ENCODE measurements around the gene RAD50. TPM values are rescaled to one million over a fixed set of nuclear protein-coding genes. Genes with fewer than 3 reads are reported as not detected.
"Not testable (repeated sequence)": the region's sequence is repeated elsewhere in the genome, so short reads cannot be mapped to it uniquely, and the experiment has no call there.

The RAD50 gene
- total and polyA plus RNA-seq, 7 donors: 6.0 to 34.6 (median 20.0) TPM

DNA sequence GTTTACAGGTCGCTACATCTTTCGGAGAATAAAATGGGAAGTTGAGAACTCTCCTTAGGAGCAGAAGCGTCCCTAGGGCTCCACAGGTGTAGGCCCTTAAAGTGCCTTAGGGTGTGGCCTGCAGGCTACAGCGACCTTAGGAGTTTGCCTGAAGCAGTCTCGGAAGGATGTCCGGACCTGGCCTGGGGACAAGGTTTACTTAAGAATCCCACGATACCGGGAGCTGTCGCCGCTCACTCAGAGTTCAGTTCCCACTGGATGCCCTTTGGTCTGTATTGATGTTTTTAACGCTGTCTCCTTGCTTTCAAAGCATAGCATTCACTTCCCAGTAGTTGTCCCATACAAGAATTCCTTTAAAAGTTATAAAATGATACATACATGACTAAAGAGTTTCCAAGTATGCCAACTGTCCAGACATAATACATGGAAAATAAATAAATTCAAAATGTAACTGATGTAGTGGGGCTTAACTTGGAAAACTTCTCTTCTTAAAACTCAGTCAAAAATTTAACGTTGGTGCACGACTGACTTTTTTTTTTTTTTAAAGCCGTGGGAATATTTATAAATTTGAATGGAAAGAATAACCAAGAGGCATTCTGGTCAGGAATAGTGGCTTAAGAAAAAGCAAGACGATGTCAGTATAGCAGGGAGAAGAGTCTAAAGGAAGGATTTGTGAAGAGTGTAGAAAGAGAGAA is 848 bp downstream of the RAD50 start:
- Histone ChIP-seq H3K36me3 (peaks cover 0 to 16% (median 3%) of the 10 kb centered on the region in 4 donors), H3K27me3 (no peaks in the 10 kb centered on the region), H3K9me3 (no peaks in the 10 kb centered on the region), H3K27ac (peak overlapping the region; percentile 89 to 92 (median 91)), H3K4me3 (peak overlapping the region; percentile 51 to 80 (median 75)), H3K4me1 (peaks cover 0 to 21% (median 19%) of the 10 kb centered on the region in 4 donors)
- DNase-seq: peak; percentile 71
- 5 to 6% methylated on average over 15 of the region's 15 CpGs for WGBS, 2 donors
- TF ChIP-seq POLR2A (IDR thresholded peaks at IDR 0.05) (no peak), POLR2AphosphoS5 (IDR thresholded peaks at IDR 0.05) (peak in 1 of 4 donors; percentile 3)
- intact Hi-C loops (cut with DNase I): loop anchor here (5.0 kb wide), 3 partner anchors 60 to 310 kb away; partner anchors contain the start of genes GDF9 and UQCRQ

DNA sequence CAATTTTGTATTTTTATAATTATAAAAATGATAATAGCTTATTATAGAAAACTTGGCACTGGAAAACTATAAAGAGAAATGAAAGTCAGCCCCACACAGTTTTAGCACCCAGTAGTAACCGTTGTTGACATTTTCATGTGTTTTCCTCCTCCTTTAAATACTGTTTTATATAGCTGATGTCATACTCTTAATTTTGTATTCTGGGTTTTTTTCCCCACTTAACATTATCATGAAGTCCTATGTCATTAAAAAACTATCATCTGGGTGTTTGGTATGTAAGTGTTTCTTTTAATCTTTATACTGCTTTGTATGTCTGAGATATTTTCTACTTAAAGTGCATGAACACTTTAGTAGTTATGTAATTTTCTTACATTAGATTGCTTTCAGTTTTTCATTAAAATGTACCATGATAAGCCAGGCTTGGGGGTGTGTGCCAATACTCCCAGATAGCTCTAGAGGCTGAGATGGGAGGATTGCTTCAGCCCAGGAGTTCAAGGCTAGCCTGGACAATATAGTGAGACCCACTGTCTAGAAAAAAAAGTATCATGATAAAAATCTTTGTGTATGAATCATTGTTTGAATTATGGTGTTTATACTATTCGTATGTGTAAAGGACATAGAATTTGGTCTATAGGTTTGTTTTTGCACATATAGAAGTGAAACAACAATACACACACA is 2.7 kb downstream of the RAD50 start:
- DNase-seq: no peak
- TF ChIP-seq EP300 (IDR thresholded peaks at IDR 0.05): no peak
- no peak for TF ChIP-seq POLR2AphosphoS5 (IDR thresholded peaks at IDR 0.05)
- no peak for TF ChIP-seq POLR2A (IDR thresholded peaks at IDR 0.05)
- no peak for TF ChIP-seq CTCF (IDR thresholded peaks at IDR 0.05)
- peaks cover 0 to 21% (median 19%) of the 10 kb centered on the region in 4 donors for H3K4me1 ChIP-seq
- peaks cover 0 to 35% (median 6%) of the 10 kb centered on the region in 4 donors for H3K36me3 ChIP-seq
- 84 to 85% methylated on average over 2 of the region's 2 CpGs for WGBS, 2 donors
- H3K4me3 ChIP-seq: no peak overlapping the region
- no peaks in the 10 kb centered on the region for H3K27me3 ChIP-seq
- H3K27ac ChIP-seq: no peak overlapping the region
- intact Hi-C loops (cut with DNase I): loop anchor here (5.0 kb wide), 3 partner anchors 62 to 308 kb away; partner anchors contain the start of genes GDF9 and UQCRQ
- no peaks in the 10 kb centered on the region for H3K9me3 ChIP-seq

DNA sequence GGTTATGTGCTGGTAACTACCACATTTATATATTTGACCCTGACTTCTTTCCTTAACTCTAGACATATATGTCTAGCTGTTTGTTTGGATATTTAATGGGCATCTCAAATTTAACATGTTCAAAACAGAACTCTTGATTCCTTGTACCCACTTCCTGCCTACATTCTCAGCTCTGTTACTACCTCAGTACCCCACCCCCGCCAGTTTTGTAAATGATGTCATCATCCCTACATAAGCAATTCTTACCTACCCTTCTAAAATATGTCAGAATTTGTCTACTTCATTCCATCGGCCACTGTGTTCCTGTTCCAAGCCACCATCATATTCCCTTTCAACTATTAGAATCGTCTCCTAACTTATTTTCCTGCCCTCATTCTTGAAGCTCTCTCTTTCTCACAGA is 4.8 kb downstream of the RAD50 start:
- intact Hi-C loops (cut with DNase I): no loop called here
- Histone ChIP-seq H3K27me3 (no peaks in the 10 kb centered on the region), H3K36me3 (peaks cover 0 to 52% (median 8%) of the 10 kb centered on the region in 4 donors), H3K9me3 (no peaks in the 10 kb centered on the region), H3K4me1 (peaks cover 0 to 21% (median 19%) of the 10 kb centered on the region in 4 donors), H3K27ac (no peak overlapping the region), H3K4me3 (no peak overlapping the region)
- DNase-seq: no peak
- WGBS, 2 donors: 95 to 96% methylated on average over 3 of the region's 3 CpGs
- no peak for TF ChIP-seq CTCF (IDR thresholded peaks at IDR 0.05)
- TF ChIP-seq POLR2A (IDR thresholded peaks at IDR 0.05): no peak
- TF ChIP-seq EP300 (IDR thresholded peaks at IDR 0.05): no peak
- TF ChIP-seq POLR2AphosphoS5 (IDR thresholded peaks at IDR 0.05): no peak

DNA sequence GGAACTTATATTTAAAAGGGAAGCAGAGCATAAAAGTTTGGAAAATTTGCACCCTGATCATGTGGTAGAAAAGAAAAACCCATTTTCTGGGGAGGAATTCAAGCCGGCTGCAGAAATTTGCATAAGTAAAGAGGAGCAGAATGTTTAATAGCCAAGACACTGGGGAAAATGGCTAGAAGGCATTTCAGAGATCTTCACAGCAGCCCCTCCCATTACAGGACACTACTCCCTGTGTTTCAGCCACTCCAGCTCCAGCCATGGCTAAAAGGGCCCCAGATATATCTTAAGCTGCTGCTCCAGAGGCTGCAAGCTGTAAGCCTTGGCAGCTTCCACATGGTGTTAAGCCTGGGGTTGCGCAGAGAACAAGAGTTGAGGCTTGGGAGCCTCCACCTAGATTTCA is 7.8 kb downstream of the RAD50 start:
- H3K36me3 ChIP-seq: peaks cover 0 to 52% (median 7%) of the 10 kb centered on the region in 4 donors
- DNase-seq; H3K4me3 ChIP-seq; H3K27ac ChIP-seq; H3K27me3 ChIP-seq; intact Hi-C loops (cut with DNase I); H3K4me1 ChIP-seq; H3K9me3 ChIP-seq: not testable (repeated sequence)
- WGBS, 2 donors: 98 to 99% methylated on average over 2 of the region's 2 CpGs

DNA sequence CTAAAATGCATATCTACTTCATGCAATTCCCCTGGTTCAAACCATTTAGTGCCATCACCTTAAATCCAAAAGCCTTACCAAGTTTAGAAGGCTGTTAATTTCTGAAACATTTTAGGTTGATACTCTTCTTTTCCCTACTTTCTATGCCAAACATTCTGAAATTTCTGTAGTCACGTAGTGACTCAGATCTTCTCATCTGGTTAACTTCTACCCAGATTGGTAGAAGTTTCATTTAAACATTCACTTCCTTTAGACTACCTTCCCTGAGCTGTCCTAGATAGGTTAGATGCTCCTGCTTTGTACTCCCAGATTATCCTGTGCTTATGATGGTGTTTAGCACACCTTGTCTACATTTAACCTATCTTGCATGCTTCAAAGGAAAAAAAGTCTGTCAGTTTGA is 9.9 kb downstream of the RAD50 start:
- intact Hi-C loops (cut with DNase I): no loop called here
- H3K9me3 ChIP-seq: no peaks in the 10 kb centered on the region
- no peak overlapping the region for H3K27ac ChIP-seq
- no peak overlapping the region for H3K4me3 ChIP-seq
- H3K27me3 ChIP-seq: no peaks in the 10 kb centered on the region
- peaks cover 0 to 37% (median 7%) of the 10 kb centered on the region in 4 donors for H3K36me3 ChIP-seq
- TF ChIP-seq POLR2A (IDR thresholded peaks at IDR 0.05) (no peak), CTCF (IDR thresholded peaks at IDR 0.05) (no peak), EP300 (IDR thresholded peaks at IDR 0.05) (no peak), POLR2AphosphoS5 (IDR thresholded peaks at IDR 0.05) (no peak)
- 89 to 91% methylated on average over 1 of the region's 1 CpG for WGBS, 2 donors
- no peak for DNase-seq
- H3K4me1 ChIP-seq: no peaks in the 10 kb centered on the region
